NCI-H82 (cell line): ENCODE data around the gene FCRL3.
"Not testable (repeated sequence)": the region's sequence is repeated elsewhere in the genome, so short reads cannot be mapped to it uniquely, and the experiment has no call there.

Experiments
- DNase-seq: peaks from one replicate; lab custom pipeline; 2025; lab: John Stamatoyannopoulos, UW

Gene FCRL3

GRCh38 chr1:157700732-157701131 is at the start of gene FCRL3:
FCRL3 (minus strand) TSS chr1:157700769; CDS start chr1:157700489, 280 bp downstream.
- DNase-seq = no peak

DNA sequence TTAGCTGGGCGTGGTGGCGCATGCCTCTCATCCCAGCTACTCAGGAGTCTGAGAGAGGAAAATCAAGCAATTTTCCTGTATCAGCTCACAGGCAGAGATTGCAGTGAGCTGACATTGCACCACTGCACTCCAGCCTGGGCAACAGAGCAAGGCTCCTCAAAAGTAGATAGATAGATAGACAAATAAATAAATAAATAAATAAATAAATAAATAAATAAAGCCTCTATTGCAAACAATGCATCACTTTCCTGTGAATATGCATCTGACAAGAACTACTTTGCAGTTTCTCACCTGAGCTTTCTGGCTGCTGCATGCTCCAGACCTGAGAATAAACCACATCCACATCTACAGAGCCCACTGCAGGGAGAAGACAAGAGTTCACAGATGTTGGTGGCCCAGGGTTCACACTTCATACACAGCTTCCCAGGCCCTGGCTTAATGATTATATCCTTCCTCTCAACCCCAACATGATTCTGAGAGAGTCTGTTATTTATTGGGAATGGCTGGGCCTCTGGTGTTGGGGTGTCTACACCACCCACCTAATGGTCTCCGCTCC is 47.8 kb upstream of the FCRL3 start:
- DNase-seq = no peak

GRCh38 chr1:157739229-157739901 is 38.8 kb upstream of the FCRL3 start:
- DNase-seq = no peak

DNA sequence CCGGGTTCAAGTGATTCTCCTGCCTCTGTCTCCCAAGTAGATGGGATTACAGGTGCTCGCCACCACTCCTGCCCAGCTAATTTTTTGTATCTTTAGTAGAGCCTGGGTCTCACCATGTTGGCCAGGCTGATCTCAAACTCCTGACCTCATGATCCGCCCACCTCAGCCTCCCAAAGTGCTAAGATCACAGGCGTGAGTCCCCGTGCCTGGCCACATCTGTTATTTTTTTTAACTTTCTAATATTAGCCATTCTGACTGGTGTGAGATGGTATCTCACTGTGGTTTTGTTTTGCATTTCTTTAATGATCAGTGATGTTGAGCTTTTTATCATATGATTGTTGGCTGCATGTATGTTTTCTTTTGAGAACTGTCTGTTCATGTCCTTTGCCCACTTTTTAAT is 35.4 kb upstream of the FCRL3 start:
- DNase-seq = not testable (repeated sequence)

GRCh38 chr1:157734321-157734720 is 33.8 kb upstream of the FCRL3 start:
- DNase-seq = no peak

GRCh38 chr1:157732755-157733154 is 32.2 kb upstream of the FCRL3 start:
- no peak for DNase-seq

- DNase-seq = no peak
These were observed 24.6 kb upstream of the FCRL3 start for GRCh38 chr1:157725221-157725577.

GRCh38 chr1:157724537-157725220 is 24.1 kb upstream of the FCRL3 start:
- DNase-seq = no peak

DNA sequence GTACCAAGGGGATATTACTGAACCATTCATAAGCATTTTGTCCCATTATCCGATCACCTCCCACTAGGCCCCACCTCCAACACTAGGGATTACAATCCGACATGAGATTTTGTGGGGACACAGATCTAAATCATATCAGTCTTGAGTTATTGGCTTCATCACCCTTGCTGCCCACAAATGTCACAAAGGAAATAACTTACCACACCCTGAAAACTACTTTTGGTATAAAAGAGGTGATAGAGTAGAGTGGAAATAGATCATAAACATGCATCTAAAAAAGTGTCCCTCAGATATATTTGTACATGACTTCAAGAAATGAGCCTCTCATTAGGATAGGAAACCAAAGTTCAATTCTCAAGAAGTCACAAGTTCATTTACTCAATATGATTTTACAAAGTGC is 22.6 kb upstream of the FCRL3 start:
- no peak for DNase-seq

GRCh38 chr1:157721985-157722384 is 21.4 kb upstream of the FCRL3 start:
- DNase-seq = no peak

- no peak for DNase-seq
These were observed 15.2 kb upstream of the FCRL3 start for GRCh38 chr1:157715736-157716135.

DNA sequence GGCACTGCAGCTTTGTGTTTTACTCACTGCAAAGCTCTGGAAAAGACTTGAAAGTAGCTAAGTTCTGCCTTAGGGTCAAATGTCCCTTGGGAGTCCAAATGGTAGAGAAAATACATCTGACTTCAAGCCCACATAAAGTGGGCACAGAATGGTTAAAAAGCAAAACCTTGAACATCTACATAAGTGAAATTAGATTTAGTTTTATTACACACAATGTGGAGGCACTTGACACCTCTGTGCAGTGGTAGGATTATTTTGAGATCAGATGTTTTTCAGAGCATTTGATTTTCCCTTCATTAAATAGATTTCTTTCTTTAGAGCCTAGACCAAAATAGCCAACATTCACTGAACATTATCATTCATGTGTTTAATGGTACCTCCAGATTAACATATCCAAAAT is 11.2 kb upstream of the FCRL3 start:
- no peak for DNase-seq

- no peak for DNase-seq
These were observed 4.3 kb upstream of the FCRL3 start for GRCh38 chr1:157704878-157705277.

DNA sequence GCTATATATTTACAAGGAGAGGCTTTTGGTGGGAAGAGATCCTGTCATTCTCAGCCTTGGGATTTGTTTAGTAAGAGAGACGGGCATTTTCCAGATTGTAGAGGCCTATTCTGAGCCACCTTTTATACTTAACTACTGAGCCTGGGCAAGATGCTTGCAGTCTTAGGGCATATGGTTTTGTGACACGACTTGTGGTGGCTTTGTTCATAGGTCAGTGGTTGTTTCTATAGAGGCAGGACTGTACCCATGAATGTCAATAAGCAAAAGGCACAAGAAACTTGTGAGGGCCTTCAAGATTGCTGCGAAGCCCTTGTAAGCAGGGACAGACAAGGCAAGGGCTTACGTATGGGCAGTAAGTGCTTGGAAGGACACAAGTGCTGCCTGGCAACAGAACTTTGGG is 3.4 kb upstream of the FCRL3 start:
- DNase-seq = no peak

DNA sequence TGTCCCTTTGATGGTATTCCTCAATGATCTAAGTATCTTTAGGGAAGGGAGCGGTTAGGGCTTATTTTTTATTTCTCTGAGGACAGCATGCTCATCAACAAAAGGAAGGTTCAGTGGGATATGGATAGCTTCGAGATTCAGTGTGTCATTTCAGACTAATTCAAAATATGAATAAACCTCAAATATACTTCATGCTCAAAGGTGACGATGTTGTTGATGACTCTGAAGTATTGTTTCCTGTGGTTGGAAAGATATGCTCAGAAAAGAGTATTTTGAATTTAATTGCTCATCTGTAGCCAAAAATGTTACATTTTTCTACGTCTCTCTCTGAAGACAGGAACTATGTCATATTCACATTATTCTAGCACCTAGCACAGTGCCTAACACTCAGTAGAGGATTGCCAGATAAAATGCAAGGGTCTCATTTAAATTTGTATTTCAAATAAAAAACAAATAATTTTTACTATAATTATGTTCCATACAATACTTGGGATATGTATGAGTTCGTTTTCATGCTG is 1.8 kb upstream of the FCRL3 start:
- no peak for DNase-seq

- DNase-seq = no peak
These were observed 264 bp downstream of the FCRL3 start for GRCh38 chr1:157700305-157700704.

DNA sequence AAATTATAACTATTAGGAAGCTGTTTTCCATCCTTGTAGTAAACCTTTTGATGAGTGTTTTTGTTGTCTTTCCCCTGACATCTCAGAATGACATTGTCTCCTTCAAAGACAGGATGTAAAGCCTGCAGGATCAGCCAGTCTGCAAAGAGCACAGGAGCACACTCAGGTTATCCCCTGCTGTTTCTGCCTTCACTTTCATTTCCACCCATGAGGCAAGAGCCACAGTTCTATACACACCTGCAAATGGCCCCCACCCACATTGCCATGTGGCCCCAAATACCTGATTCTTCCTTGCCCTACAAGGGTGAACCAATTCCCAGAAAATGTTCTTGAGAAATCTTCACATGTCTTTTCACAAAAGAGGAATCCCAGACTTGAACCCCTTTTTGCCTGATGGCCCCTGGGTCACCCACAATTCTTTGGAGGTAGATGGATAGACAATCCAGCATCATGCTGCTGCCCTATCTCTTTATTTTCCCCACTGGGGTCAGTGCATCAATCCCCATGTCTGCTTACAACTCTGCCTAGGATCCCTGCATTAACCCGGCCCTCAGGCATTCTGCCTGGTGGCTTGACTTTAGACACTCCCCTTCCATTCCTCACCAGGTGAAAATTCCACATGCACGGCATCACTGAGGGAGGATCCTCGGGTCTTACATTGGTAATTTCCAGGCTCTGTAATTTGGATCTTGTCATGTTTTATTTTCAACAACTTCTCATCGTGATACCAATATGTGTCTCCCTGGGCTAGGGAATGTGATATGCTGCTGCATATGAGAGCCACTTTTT is 2.6 kb downstream of the FCRL3 start:
- no peak for DNase-seq

DNA sequence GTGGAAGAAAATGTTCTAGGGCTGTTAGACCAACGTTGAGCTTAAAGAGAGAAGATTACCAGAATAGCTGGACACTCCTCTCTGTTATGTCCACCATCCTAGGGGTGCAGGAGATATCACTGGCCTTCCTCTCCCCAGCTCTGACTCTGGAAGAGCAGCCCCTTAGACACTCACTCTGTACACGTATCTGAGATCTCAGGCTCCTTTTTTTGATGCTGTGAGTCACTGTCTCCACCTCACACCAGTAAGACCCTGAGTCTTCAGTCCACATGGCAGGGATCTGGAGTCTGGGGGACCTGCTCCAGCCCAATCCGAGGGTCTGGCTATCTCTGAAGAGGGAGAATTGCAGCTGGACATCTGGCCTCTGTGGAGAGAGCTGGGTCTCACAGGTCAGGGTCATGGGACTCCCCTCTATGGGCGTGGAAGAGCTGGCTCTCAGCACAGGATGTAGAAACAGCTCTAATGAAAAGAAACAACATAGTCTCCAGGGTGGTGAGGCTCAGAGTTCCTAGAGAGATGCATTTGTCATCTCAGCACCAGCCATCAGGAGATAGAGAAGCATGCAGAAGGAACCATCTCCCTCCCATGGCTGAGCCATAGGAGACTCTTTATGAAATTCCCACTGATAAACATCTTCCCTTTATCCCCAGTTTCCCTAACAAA is 3.5 kb downstream of the FCRL3 start:
- no peak for DNase-seq

GRCh38 chr1:157695417-157695816 is 5.2 kb downstream of the FCRL3 start:
- DNase-seq = no peak

GRCh38 chr1:157691285-157691920 is 9.2 kb downstream of the FCRL3 start:
- peak; percentile 94 for DNase-seq

DNA sequence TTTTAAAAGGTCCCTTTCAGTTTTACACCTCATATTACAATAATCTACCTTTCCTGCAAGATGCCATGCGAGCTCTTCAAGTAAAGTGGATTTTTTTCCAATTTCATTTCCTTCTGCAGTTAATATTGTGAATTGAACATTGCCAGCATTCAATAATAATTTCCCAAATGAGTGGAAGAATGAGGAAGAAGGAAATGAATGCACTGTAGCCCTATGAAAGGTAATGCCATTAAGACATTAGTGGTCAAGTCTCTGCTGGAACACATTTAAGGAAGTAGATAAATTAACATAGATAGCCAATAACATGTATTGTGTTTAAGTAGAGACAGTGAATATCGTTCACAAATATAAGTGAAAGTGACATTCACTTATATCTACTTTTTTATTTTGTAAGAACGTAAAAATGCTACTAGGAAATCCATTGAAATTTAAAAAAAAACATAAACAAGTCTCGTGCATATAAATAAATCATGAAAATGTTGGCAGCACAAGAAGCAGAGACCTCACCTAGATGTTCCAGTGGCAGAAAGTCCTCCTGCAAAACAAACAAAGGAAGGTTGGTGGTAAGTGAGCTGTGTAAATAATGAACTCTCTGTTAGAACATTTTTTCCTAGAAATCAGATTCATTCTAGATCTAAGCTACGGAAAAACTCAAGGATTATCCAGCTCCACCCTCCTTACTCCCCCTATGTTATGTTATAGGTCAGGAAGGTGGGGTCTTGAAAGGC is 17.7 kb downstream of the FCRL3 start:
- no peak for DNase-seq
